Adrenal gland (tissue), 5 donors: Measurements from ENCODE around the gene MRFAP1L1.

Experiments
- CTCF ChIP-seq, 6 experiments: fragments of 450-650 bp in 4 of 6; fragments of 200-600 bp in 2 of 6; sonication (generic) in 1 of 6; IDR thresholded peaks; 1 replicate in 5 of 6; 2 replicates in 1 of 6; pipeline versions ENCODE4 v1.5.1 to v1.8.0; 2016 to 2021; ENCODE audit warnings: antibody characterized with exemption in 6 of 6, mild to moderate bottlenecking in 2 of 6, moderate library complexity in 1 of 6
- POLR2A ChIP-seq, 2 donors: fragments of 450-650 bp; IDR thresholded peaks; one replicate each; pipeline ENCODE4 v1.6.1; 2017; ENCODE audit warnings: antibody characterized with exemption in 2 of 2, mild to moderate bottlenecking in 2 of 2, moderate library complexity in 1 of 2
- donor health status: DM: no; HTN: no; CAD: no.

- no peak for TF ChIP-seq CTCF (IDR thresholded peaks at IDR 0.05)
- no peak for TF ChIP-seq POLR2A (IDR thresholded peaks at IDR 0.05)
Measured at GRCh38 chr4:6681191-6681590, 28.5 kb downstream of the MRFAP1L1 start.
